GM18526 (cell line): ENCODE results near the gene SYNE1.

Experiments
- POLR2A ChIP-seq: IDR thresholded peaks from 3 replicates; pipeline ENCODE4 v1.6.1; 2011; ENCODE audit not compliant: insufficient read length; ENCODE audit errors: extremely low read depth

The SYNE1 gene

DNA sequence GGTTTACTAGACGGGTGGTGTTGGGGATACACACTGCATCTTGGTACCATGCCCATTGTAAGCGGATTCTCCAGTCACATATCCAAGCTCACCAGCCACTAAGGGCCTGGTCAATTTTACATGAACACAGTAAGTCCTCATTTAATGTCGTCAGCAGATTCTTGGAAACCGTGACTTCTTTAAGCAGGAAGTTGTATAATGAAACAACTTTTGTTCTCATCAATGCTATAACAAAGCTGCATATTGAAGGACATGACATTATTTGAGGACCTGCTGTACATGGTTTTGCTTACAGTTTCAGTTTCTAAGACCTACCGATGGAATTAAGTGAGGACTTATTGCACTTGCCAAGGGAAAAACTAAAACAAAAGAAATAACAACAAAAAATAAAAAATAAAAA, 295.6 kb downstream of the SYNE1 start:
- no peak for TF ChIP-seq POLR2A

DNA sequence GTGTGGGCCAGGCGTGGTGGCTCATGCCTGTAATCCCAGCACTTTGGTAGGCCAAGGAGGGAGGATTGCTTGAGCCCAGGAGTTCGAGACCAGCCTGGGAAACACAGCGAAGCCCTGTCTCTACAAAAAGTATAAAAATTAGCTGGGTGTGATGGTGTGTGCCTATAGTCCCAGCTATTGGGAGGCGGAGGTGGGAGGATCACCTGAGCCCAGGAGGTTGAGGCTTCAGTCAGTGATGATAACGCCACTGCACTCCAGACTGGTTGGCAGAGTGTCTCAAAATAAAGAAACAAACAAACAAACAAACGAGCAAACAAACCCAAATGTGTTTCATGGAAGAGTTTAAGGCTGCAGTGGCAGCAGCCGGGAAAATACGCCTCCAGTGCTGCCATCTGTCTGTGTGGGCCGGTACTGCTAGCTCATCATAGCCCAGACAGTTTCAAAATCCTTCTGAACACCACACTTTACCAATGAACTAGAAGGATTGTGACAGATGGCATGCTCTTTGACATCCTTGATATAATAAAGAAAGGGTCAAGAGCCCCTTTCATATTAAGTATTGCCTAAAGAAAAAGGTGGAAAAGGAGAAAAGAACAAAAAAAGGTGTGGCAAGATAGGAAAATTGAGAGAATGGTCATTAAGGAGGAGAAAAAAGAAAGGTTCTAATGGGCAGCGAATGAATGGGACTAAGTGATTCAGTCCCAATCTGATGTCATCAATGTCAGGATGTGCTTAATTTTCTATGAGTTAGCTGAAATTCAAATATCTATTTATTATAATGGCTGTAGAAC, 298.6 kb downstream of the SYNE1 start:
- TF ChIP-seq POLR2A: no peak

DNA sequence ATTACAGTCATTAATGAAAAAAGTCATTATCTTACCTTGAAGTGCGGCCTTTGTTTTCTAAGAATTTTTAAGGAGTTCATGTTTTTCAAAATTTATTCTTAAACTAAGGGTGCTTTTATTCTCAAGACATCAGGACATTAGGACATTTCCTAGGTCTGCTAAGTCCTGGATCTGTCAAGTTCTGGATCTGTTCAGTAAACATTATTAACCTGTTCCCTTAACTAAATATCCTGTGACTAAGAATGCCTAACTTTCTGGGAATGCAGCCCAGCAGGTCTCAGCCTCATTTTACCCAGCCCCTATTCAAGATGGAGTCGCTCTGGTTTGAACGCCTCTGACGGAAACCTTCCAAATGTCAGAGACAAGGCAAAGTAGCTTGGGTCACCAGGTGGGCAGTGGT, 302.6 kb downstream of the SYNE1 start:
- no peak for TF ChIP-seq POLR2A

DNA sequence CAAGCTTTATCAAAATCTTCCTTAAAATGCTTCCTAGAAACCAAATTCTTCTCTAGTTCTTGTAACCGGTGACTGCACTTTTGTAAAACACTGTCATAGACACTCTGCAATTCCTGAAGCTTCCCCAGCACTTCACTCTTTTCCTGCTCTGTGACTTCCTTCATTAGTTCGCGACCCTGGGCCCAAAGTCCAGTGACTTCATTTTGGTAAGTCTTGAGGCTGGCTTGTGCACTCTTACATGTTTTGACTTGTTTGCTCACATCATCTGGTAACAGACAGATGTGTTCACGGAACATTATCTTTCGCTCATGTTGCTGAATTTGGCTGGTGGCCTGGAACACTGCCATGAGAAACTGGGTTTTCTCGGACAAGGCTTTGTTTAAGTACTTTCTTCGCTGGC, 306.2 kb downstream of the SYNE1 start:
- TF ChIP-seq POLR2A: no peak

DNA sequence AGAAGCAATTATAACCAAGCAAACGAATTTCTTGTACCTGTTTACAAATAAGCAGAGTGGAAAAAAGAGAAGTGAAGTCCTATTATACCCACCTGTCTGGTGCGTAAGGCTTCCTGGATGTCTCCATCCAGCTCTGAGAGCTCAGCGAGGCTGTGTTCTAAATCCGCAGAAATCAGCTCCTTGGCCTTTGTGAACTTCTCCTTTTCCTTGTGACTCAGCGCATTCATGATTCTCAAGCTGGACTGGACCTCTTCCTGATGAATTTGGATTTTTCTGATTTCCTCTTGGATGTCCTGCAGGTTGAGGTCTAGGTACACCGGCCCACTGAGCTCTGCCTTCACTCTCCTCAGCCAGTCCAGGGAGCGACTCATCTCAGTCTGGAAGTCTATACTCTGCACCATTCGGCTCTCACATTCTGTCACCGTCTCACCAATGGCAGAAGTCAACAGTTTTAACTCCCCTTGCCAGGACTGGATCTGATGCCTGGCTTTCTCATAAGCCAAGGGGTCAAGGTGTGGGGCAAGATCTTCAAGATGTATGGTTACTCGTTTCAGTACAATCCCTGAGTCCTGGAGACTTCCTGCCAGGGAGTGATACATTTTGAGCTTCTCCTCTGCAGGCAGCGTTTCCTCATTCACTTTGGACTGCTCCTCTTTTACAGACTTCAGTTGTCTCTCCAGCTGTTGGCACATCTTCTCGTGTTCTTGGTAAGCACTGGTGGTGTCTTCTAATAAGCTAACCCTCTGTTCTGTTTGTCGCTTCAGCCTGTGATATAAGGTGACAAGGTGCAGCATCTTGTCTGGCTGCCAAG, 307.3 kb downstream of the SYNE1 start:
- TF ChIP-seq POLR2A: no peak

DNA sequence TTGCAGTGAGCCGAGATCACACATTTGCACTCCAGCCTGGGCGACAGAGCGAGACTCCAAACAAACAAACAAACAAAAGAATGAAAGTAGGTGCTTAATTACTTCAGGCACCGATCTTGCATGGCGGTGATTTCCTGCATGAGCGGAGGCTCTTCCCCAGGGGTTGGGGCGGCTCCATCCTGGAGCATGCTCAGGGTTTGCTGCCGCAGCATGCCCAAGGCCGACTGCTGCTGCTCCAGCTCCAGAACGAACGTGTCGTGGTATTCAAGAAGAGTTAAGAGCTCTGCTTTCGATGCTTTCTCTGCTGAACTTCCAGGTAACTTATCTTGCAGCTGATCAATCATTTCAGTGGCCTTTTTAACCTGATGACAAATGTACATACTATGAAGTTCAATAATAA, 313.8 kb downstream of the SYNE1 start:
- no peak for TF ChIP-seq POLR2A

DNA sequence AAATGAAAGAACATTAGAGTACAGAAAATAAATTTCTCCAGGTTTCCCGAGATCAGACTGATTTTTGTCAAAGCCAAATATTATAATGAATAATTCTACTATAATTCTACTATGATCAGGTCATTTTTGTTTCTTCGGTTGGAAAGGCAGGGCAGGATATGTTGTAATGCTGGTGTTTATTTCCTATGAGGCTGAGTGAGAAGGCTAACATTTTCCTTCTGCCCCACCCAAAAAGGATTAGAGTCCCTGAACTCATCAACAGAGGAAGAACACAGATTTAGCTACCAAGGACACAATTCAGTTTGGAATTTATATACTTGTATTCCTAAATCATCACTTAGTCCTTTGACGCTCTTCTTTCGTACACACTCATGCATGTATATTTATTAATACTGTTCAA, 318.9 kb downstream of the SYNE1 start:
- TF ChIP-seq POLR2A: no peak

DNA sequence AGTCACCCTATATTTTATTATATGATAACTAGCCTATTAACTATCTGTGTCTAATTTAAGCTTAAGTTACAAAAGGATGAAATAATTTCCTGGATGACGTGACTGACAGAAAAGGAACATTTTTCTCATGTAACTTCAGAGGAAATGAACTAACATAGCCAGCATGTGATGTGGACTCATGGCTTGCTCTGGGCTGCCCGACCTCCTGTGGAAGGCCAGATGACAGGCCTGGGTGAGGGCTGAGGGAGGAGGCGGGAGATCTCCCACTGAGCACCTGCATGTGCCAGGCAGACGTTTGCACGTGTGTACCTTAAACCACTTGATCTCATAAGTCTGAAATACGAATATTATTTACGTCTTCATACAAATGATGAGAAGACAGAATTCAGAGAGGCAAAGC, 321.1 kb downstream of the SYNE1 start:
- TF ChIP-seq POLR2A: no peak

DNA sequence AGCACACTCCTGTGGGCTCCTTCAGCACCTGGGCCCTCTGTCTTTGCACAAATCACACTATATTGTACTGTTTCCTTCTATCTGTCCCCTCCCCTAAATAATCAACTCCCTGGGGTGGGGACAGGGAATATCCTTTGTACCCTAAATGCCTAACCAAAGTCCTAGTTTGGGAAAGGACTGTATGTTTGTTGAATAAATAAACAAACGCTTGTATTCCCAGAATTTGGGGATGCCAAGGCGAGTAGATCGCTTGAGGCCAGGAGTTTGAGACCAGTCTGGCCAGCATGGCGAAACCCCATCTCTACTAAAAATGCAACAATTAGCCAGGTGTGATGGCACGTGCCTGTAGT, 322.7 kb downstream of the SYNE1 start:
- no peak for TF ChIP-seq POLR2A

DNA sequence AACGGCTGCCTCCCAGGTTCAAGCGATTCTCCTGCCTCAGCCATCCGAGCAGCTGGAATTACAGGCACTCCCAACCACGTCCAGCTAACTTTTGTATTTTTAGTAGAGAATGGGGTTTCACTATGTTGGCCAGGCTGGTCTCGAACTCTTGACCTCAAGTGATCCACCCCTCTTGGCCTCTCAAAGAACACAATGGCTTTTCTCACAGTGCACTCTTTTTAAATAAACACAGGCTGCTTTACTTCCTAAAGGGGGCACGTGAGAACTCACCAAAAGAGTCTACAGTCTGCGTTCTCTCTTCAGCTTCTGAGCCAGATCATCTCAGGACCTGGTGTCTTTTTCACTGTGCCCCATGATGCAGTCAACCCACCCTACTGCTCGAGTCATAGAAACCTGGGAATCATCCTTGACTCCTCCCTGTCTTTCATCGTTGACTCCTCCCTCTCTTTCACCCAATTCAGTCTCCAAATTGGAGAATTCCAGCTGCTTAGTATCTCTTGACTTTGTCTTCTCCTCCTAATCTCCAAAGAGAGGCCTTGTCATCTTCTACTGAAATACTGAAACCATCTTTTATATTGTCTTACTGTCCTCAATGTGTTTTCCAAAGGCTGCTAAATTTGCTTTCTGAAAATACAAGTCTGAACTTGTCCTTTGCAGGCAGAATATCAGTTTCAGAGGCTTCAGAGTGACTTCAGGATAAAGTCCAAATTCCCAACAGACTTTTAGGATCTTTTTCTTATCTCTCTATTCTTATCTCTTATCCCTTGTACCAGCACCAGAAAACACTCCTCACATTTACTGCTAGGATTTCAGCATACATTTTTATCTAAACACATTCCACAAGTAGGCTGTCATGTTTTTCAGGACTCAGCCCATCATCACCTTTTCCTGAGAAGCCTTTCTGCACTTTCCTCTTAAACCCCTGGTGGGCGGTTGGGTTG, 323.4 kb downstream of the SYNE1 start:
- no peak for TF ChIP-seq POLR2A

DNA sequence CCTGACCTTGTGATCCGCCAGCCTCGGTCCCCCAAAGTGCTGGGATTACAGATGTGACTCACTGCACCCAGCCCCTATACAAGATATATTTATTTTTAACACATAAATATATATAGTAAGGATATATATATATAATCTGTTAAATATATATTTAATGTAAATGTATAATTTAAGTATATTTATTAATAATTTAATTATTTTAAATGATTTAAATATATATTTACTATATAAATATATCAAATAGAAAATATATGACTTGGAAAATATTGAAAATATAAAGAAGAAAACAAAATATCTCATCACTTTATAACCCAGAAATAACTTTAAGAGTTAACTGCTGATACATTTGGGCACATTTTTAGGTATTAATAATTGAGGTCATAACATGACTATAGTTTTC, 324.7 kb downstream of the SYNE1 start:
- TF ChIP-seq POLR2A: no peak

DNA sequence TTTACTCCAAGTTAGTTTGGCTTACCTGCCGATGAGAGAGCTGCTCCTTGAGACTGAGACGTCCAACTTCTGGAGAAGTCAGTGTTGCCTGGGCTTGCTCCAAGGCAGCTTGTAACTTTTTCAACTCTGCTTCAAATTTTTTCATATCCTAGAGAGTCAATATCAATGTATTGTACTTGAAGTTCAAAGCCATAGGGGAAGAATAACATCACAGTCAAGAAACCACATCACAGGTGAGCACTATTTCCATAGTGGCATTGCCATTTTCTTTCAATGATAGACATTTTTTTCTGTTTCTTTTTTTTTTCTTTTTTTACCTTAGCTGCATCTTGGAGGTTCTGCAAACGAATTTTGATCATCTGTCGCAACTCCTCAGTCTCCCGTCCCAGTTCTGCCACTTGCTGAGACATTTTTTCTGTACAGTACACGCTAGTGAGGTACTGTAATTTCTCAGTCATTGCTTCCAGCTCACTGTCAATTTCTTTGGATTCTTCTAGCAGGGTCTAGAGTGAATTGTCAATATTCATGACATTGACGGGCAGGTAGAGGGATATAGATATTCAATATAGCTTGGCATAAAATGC, 326.7 kb downstream of the SYNE1 start:
- no peak for TF ChIP-seq POLR2A

DNA sequence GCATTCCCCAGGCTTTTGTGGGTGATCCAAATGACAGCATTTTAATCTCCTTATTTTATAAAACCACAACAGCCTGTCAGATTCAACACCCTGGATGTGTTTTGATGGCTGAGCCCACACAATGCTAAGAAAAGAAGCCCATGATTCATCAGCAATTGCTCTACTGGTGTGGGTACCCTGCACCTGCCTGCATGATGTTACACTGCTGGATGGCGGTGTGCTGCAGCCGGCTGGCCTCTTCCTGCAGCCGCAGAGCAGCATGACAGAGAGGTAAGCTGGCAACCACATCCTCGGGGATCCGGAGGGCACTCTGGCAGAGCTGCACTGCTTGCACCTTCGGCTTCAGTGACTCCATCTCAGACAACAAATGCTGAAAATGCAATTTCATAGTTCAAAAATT, 327.5 kb downstream of the SYNE1 start:
- no peak for TF ChIP-seq POLR2A

DNA sequence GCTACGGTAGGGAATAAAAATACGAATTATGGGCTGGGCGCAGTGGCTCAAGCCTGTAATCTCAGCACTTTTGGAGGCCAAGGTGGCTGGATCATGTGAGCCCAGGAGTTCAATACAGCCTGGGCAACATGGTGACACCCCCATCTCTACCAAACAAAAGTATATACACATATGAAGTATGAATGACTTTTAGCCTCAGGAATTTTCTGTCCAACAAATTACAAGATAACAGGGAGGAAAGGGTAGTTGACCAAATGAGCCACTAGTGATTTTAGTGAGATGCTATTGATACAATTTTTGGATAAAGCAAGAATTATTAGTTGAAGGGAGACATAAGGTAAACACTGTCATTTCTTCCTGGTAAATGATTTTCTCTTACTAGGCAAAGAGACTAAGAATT, 328.2 kb downstream of the SYNE1 start:
- TF ChIP-seq POLR2A: no peak

DNA sequence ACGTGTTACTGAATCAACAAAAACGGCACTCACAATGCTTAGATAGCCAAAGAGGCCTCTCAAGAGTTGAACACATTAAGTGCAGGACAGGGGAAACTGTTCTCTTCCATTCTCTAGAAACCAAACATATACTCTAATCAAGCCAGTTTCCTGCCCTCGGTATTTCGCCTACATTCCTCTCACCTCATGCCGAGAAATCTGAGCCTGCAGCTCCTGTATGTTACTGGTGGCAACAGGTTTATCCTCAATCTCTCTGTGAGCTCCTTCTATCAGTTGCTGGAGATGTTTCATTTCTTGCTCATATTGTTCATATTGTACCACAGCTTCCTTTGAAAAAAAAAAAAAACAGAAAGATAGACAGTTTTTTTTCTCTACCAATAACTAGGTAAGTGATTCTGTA, 328.9 kb downstream of the SYNE1 start:
- no peak for TF ChIP-seq POLR2A
